Heart left ventricle (tissue), 16 donors: ENCODE data around the gene PRR35. TPM values are rescaled to one million over a fixed set of nuclear protein-coding genes. Genes with fewer than 3 reads are reported as not detected.

Experiments used
- ATAC-seq, 4 donors: fragments of 200-7000 bp; cut with Tn5 transposase; one replicate each; pipeline ENCODE4 v1.9.1; 2020 to 2022; ENCODE audit warnings: moderate library complexity in 4 of 4, mild to moderate bottlenecking in 3 of 4, moderate number of reproducible peaks in 1 of 4
- DNase-seq, 5 donors: peaks; one replicate each; pipeline ENCODE4 v3.0.0-alpha.2; 2020
- H3K27ac ChIP-seq, 12 donors: fragments of 200-600 bp; sonication (generic) in 4 of 12; one replicate each; pipeline versions ENCODE4 v1.5.0 to v1.8.0; 2016 to 2022; ENCODE audit warnings: mild to moderate bottlenecking in 2 of 12
- H3K27me3 ChIP-seq, 9 donors: fragments of 200-600 bp; sonication (generic) in 2 of 9; one replicate each; pipeline versions ENCODE4 v1.5.1 to v1.8.0; 2016 to 2022; ENCODE audit warnings: mild to moderate bottlenecking in 3 of 9
- H3K36me3 ChIP-seq, 9 donors: fragments of 200-600 bp; sonication (generic) in 2 of 9; one replicate each; pipeline versions ENCODE4 v1.5.0 to v1.8.0; 2018 to 2022; ENCODE audit warnings: mild to moderate bottlenecking in 2 of 9
- H3K4me1 ChIP-seq, 12 donors: fragments of 200-600 bp; sonication (generic) in 4 of 12; one replicate each; pipeline versions ENCODE4 v1.5.0 to v1.8.0; 2016 to 2022; ENCODE audit warnings: mild to moderate bottlenecking in 3 of 12
- H3K4me3 ChIP-seq, 12 donors: fragments of 200-600 bp; sonication (generic) in 4 of 12; one replicate each; pipeline versions ENCODE4 v1.5.0 to v1.8.0; 2017 to 2022; ENCODE audit warnings: mild to moderate bottlenecking in 9 of 12, moderate library complexity in 4 of 12
- H3K9me3 ChIP-seq, 12 donors: fragments of 200-600 bp; sonication (generic) in 4 of 12; one replicate each; pipeline versions ENCODE4 v1.5.0 to v1.8.0; 2016 to 2022; ENCODE audit warnings: mild to moderate bottlenecking in 1 of 12
- CTCF ChIP-seq, 12 donors: fragments of 200-600 bp; sonication (generic) in 4 of 12; IDR thresholded peaks; one replicate each; pipeline versions ENCODE4 v1.5.0 to v1.8.0; 2018 to 2022; ENCODE audit warnings: antibody characterized with exemption in 12 of 12, mild to moderate bottlenecking in 5 of 12
- POLR2A ChIP-seq, 2 donors: fragments of 450-650 bp; IDR thresholded peaks; one replicate each; pipeline ENCODE4 v1.6.1; 2017; ENCODE audit warnings: antibody characterized with exemption in 2 of 2, mild to moderate bottlenecking in 2 of 2, moderate library complexity in 2 of 2
- WGBS, 4 donors: extraction: QIAGEN DNeasy Blood & Tissue Kit in 2 of 4; methylation state at CpG; one replicate each; pipeline versions ENCODE4 v1.1.5 to v1.1.7; 2013 to 2018; 5-methylcytosine and 5-hydroxymethylcytosine counted together
- intact Hi-C, 10 donors: fragments of 100-400 bp; cut with DNase I; formaldehyde crosslinking; loops; one replicate each; pipeline versions ENCODE4 v1.11.1 to v1.14.2; 2022
- polyA plus RNA-seq, 2 donors: library from polyadenylated mRNA; stranded (reverse); fragments of 200-250 nt; gene quantifications; one replicate each; pipeline ENCODE4 v1.2.3, GENCODE V29; 2013
- total RNA-seq, 9 donors: library from RNA; depleted of rRNA in 2 of 9; stranded (reverse); fragments of >200 nt in 2 of 9; fragmentation: NEBNext Ultra II Directional in 3 of 9; extraction: Animal tissue kit (Norgen Biotek cat#: 25700) in 3 of 9; gene quantifications; one replicate each; pipeline versions ENCODE4 v1.1.0 to v1.2.4, GENCODE V29; 2016 to 2023
- donor health status: ischemic (EF 13 %, LVEDD 7.1; RV severe dilation, severe dysfunction).
- donor health status: healthy with polysubstance abuse.
- donor health status: DM: no; HTN: yes; CAD: no.
- donor health status: DM: no; HTN: no; CAD: no.
- donor health status: ischemic (EF 25% LVEDD 6.9; RV normal size, moderate dysfunction).
- donor health status: ischemic (EF 25% LVEDD 5.7; RV mildly dilated, moderate dysfunction).
- donor health status: healthy.
- donor health status: DM: yes; HTN: yes; CAD: no.
- donor health status: ischemic (EF 35%, LVEDD 5.7; RV mildly dilated, moderate dysfunction).
- donor health status: nonischemic (EF 11% LVEDD 7.7; RV severe dilation, severe dysfunction).
- donor health status: DM: yes; HTN: yes; CAD: no.
- donor health status: PGD.
- donor health status: ischemic (EF 29% LVEDD 5.4; RV normal size, mild dysfunction).
- donor health status: nonischemic (EF 23%, LVEDD 6.1; RV moderate dilation, normal function).

PRR35 gene
- total and polyA plus RNA-seq, 11 donors, result not detected

DNA sequence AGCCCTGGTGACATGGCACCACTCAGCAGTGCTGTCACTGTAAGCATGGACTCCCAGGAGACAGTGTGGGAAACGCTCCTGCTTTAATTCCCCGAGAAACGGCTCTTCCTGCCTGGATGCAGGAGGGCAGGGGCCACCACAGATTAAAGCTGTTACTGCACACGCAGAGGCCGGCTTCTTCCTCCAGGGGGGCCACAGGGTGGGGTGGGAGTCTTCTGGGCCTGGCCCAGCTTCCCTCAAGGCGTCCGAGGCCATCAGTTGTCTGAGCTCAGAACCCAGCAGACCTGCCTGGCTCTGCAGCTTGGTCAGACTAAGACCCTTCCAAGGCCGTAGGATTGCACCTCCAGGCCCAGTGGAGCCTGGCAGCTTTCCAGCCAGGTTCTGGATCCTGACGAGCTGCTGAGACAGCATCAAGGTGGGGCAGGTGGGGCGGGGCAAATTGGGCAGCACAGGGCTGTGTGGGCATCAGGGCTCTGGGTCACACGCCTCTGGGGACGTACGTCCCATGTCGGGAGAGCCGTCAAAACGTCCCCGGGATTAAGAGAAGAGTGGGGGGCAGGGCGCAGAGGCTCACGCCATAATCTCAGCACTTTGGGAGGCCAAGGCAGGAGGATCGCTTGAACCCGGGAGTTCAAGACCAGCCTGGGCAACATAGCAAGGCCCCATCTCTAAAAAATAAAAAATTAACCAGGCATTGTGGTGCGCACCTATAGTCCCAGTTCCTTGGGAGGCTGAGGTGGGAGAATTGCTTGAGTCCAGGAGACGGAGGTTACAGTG is 37.7 kb upstream of the PRR35 start:
- no peaks in the 10 kb centered on the region for H3K27me3 ChIP-seq
- H3K27ac ChIP-seq, result no peak overlapping the region
- no peaks in the 10 kb centered on the region for H3K9me3 ChIP-seq
- ATAC-seq (no peak), DNase-seq (no peak)
- intact Hi-C loops, result loop anchor here in 1 of 10 donors (10.0 kb wide), 1 partner anchor 98 kb away; the partner anchor contains the start of gene RAB11FIP3
- peaks cover 8 to 25% (median 15%) of the 10 kb centered on the region in 12 donors for H3K4me1 ChIP-seq
- TF ChIP-seq POLR2A (IDR thresholded peaks at IDR 0.05), result no peak
- no peak for TF ChIP-seq CTCF (IDR thresholded peaks at IDR 0.05)
- peaks cover 0 to 30% (median 22%) of the 10 kb centered on the region in 9 donors for H3K36me3 ChIP-seq
- H3K4me3 ChIP-seq, result no peak overlapping the region
- 72 to 77% (median 72%) methylated on average over 15 to 23 of the region's 23 CpGs for WGBS, 4 donors

DNA sequence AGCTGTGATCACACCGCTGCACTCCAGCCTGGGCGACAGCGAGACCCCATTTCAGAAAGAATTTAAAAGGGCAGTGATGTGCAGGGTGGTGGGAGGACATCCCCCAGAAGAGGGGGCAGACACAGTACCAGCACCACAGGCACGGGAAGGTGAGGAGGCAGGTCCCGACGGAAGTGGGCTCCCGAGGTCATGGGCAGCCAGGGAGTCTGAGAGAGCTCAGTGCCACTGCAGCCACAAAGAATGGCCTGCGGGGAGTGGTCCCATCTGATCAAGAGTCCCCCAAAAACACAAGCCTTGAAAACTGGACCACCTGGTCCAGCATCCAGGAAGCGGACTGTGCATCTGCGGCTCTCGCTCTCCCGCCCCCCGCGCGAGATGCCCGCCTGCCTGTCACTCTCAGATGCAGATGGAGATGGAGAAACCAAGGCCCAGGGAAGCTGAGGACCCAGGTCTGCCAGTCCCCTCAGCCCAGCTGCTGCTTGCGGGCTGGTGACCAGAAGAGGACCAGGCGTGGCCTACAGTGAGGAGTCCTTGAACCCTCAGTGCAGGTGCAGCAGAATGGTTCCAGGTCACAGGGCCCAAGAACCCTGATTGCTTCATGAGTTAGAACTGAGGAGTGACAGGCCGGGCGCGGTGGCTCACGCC is 37.0 kb upstream of the PRR35 start:
- Histone ChIP-seq H3K4me3 (no peak overlapping the region), H3K9me3 (no peaks in the 10 kb centered on the region), H3K36me3 (peaks cover 0 to 27% (median 22%) of the 10 kb centered on the region in 9 donors), H3K27me3 (no peaks in the 10 kb centered on the region), H3K27ac (no peak overlapping the region), H3K4me1 (peaks cover 8 to 27% (median 15%) of the 10 kb centered on the region in 12 donors)
- intact Hi-C loops, result loop anchor here in 1 of 10 donors (10.0 kb wide), 1 partner anchor 98 kb away; the partner anchor contains the start of gene RAB11FIP3
- WGBS, 4 donors, result 92 to 96% (median 93%) methylated on average over 16 to 22 of the region's 22 CpGs
- no peak for ATAC-seq
- TF ChIP-seq CTCF (IDR thresholded peaks at IDR 0.05) (no peak), POLR2A (IDR thresholded peaks at IDR 0.05) (no peak)
- no peak for DNase-seq

- Histone ChIP-seq H3K9me3 (no peaks in the 10 kb centered on the region), H3K4me3 (no peak overlapping the region), H3K27me3 (no peaks in the 10 kb centered on the region), H3K4me1 (peaks cover 9 to 39% (median 24%) of the 10 kb centered on the region in 12 donors), H3K36me3 (peaks cover 0 to 19% (median 13%) of the 10 kb centered on the region in 9 donors), H3K27ac (no peak overlapping the region)
- WGBS, 4 donors, result 74 to 86% (median 78%) methylated on average over 11 to 24 of the region's 24 CpGs
- ATAC-seq (no peak), DNase-seq (peak in 2 of 5 donors; percentile 31 to 53)
- TF ChIP-seq POLR2A (IDR thresholded peaks at IDR 0.05) (no peak), CTCF (IDR thresholded peaks at IDR 0.05) (no peak)
- intact Hi-C loops, result loop anchor here in 1 of 10 donors (10.0 kb wide), 1 partner anchor 100 kb away; the partner anchor contains the start of gene RAB11FIP3
Observed at GRCh38 chr16:524274-525040, 35.7 kb upstream of the PRR35 start.
